HG03025 (cell line): ENCODE results near the gene PIBF1.
"Not testable (repeated sequence)": the region's sequence is repeated elsewhere in the genome, so short reads cannot be mapped to it uniquely, and the experiment has no call there.

Source experiments
- ATAC-seq: cut with Tn5 transposase; IDR thresholded peaks from one replicate; pipeline ENCODE4 v1.9.1; 2021; ENCODE audit warnings: mild to moderate bottlenecking, moderate library complexity; ENCODE audit not compliant: unreplicated experiment, low FRiP score

PIBF1 gene

GRCh38 chr13:72891423-72891822 lies 109.5 kb downstream of the PIBF1 start:
- ATAC-seq, result no peak

- ATAC-seq, result no peak
These were observed 114.9 kb downstream of the PIBF1 start for GRCh38 chr13:72896869-72897268.

- not testable (repeated sequence) for ATAC-seq
These were observed 119.6 kb downstream of the PIBF1 start for GRCh38 chr13:72901546-72901945.

- ATAC-seq, result no peak
These were observed 126.5 kb downstream of the PIBF1 start for GRCh38 chr13:72908416-72908815.

- ATAC-seq, result no peak
These were observed 130.0 kb downstream of the PIBF1 start for GRCh38 chr13:72911981-72912380.

GRCh38 chr13:72920097-72920496 lies 138.2 kb downstream of the PIBF1 start:
- ATAC-seq, result no peak

GRCh38 chr13:72931311-72931710 lies 149.4 kb downstream of the PIBF1 start:
- no peak for ATAC-seq

GRCh38 chr13:72932250-72932649 lies 150.3 kb downstream of the PIBF1 start:
- ATAC-seq, result no peak

- ATAC-seq, result not testable (repeated sequence)
These were observed 164.3 kb downstream of the PIBF1 start for GRCh38 chr13:72946267-72946666.

GRCh38 chr13:72952529-72953141 lies 170.7 kb downstream of the PIBF1 start:
- ATAC-seq, result no peak

- no peak for ATAC-seq
These were observed 171.5 kb downstream of the PIBF1 start for GRCh38 chr13:72953391-72953965.

- no peak for ATAC-seq
These were observed 177.7 kb downstream of the PIBF1 start for GRCh38 chr13:72959643-72960042.

- ATAC-seq, result no peak
These were observed 178.2 kb downstream of the PIBF1 start for GRCh38 chr13:72960114-72960513.

- no peak for ATAC-seq
These were observed 178.6 kb downstream of the PIBF1 start for GRCh38 chr13:72960541-72960940.

GRCh38 chr13:72963762-72964161 lies 181.8 kb downstream of the PIBF1 start:
- ATAC-seq, result no peak

GRCh38 chr13:72970301-72970880 lies 188.5 kb downstream of the PIBF1 start:
- no peak for ATAC-seq

GRCh38 chr13:72970956-72971355 lies 189.0 kb downstream of the PIBF1 start:
- no peak for ATAC-seq

- ATAC-seq, result no peak
These were observed 191.3 kb downstream of the PIBF1 start for GRCh38 chr13:72973234-72973633.

GRCh38 chr13:72983085-72983768 lies 201.3 kb downstream of the PIBF1 start:
- no peak for ATAC-seq

GRCh38 chr13:72985610-72986009 lies 203.7 kb downstream of the PIBF1 start:
- no peak for ATAC-seq

- no peak for ATAC-seq
These were observed 204.3 kb downstream of the PIBF1 start for GRCh38 chr13:72986197-72986596.

- ATAC-seq, result no peak
These were observed 209.0 kb downstream of the PIBF1 start for GRCh38 chr13:72990953-72991352.
